Mucosa of rectum (tissue), 2 donors: ENCODE results near the gene MLEC.
A peak's percentile ranks its signal among the peaks of the same experiment; 100 is the strongest.

Experiments
- H3K27ac ChIP-seq, 2 donors: one replicate each; pipeline ENCODE4 v1.7.0; 2013; ENCODE audit warnings: inconsistent platforms in 2 of 2, low read depth in 2 of 2, low read length in 2 of 2
- H3K27me3 ChIP-seq, 2 donors: one replicate each; pipeline ENCODE4 v1.7.0; 2013; ENCODE audit warnings: low read length in 2 of 2; ENCODE audit not compliant: control insufficient read depth in 2 of 2, insufficient read depth in 2 of 2
- H3K36me3 ChIP-seq, 2 donors: one replicate each; pipeline ENCODE4 v1.7.0; 2013; ENCODE audit warnings: low read length in 2 of 2; ENCODE audit not compliant: control insufficient read depth in 2 of 2, insufficient read depth in 2 of 2
- H3K4me1 ChIP-seq, 2 donors: one replicate each; pipeline ENCODE4 v1.7.0; 2013; ENCODE audit warnings: low read length in 2 of 2, mild to moderate bottlenecking in 1 of 2; ENCODE audit not compliant: control insufficient read depth in 2 of 2, insufficient read depth in 2 of 2
- H3K4me3 ChIP-seq, 2 donors: one replicate each; pipeline ENCODE4 v1.7.0; 2013; ENCODE audit warnings: low read length in 2 of 2
- H3K9ac ChIP-seq, 2 donors: one replicate each; pipeline ENCODE4 v1.7.0; 2013; ENCODE audit warnings: low read length in 2 of 2, low read depth in 1 of 2, mild to moderate bottlenecking in 1 of 2
- H3K9me3 ChIP-seq, 2 donors: one replicate each; pipeline ENCODE4 v1.7.0; 2013; ENCODE audit warnings: low read length in 2 of 2; ENCODE audit not compliant: control insufficient read depth in 2 of 2
- donor health status: healthy.
- donor health status: Normal muscosa, but diverticular disease.

The MLEC gene

GRCh38 chr12:120690083-120690450 is 3.1 kb downstream of the MLEC start:
- Histone ChIP-seq H3K27me3 (no peaks in the 10 kb centered on the region), H3K27ac (peak overlapping the region; percentile 76 to 97), H3K36me3 (peaks cover 15 to 20% of the 10 kb centered on the region in 2 donors), H3K4me3 (peak overlapping the region in 1 of 2 donors; percentile 86), H3K9me3 (no peaks in the 10 kb centered on the region), H3K4me1 (peaks cover 49 to 53% of the 10 kb centered on the region in 2 donors), H3K9ac (peak overlapping the region in 1 of 2 donors; percentile 91)

DNA sequence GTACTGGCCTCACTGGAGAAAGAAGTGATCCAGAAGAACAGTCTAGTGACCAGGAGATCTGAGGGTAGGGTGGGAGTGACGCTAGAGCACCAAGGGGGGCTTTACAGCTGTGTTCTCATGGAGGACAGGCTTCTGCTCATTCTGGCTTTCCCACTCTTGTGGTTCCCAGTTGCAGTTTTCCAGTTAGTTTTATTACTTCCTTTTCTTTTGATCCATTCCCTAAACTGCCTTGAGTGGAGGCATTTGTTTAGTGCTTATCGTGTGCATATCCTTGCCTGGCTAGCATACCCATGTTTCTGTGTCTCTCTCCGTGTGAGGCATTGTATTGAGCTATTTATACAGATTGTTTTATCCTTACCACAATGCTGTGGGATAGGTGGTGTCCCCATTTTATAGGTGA is 4.0 kb downstream of the MLEC start:
- H3K4me1 ChIP-seq: peaks cover 49 to 53% of the 10 kb centered on the region in 2 donors
- peaks cover 24 to 29% of the 10 kb centered on the region in 2 donors for H3K36me3 ChIP-seq
- peak overlapping the region; percentile 10 to 57 for H3K9ac ChIP-seq
- H3K4me3 ChIP-seq: peak overlapping the region in 1 of 2 donors; percentile 42
- H3K27ac ChIP-seq: peak overlapping the region; percentile 46 to 67
- H3K9me3 ChIP-seq: no peaks in the 10 kb centered on the region
- no peaks in the 10 kb centered on the region for H3K27me3 ChIP-seq

DNA sequence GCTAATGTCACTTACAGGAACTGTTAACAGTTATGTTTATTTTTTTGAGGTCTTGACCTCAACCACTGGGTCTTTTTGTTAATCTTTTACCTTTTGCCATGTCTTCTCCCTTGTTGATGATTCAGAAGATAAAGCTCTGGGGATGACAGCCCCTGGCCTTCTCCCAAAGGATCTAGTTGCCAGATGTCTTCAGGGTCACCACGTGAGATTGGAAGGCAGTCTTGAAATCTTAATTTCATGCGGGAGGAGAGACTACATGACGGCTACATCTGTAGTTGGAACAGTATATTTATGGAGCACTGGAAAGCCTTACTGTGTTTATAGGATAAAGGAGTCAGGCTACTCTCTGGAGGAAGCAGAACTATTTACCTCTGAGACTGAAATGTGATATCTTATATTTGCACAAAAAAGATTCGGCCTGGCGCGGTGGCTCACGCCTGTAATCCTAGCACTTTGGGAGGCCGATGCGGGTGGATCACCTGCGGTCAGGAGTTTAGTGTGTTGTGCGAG is 5.6 kb downstream of the MLEC start:
- Histone ChIP-seq H3K9ac (no peak overlapping the region), H3K27ac (peak overlapping the region in 1 of 2 donors; percentile 49), H3K4me1 (peaks cover 53 to 63% of the 10 kb centered on the region in 2 donors)

GRCh38 chr12:120693848-120694247 is 6.9 kb downstream of the MLEC start:
- Histone ChIP-seq H3K9ac (no peak overlapping the region), H3K9me3 (no peaks in the 10 kb centered on the region), H3K27ac (no peak overlapping the region), H3K4me3 (no peak overlapping the region), H3K4me1 (peaks cover 44 to 53% of the 10 kb centered on the region in 2 donors), H3K27me3 (no peaks in the 10 kb centered on the region), H3K36me3 (peaks cover 40 to 54% of the 10 kb centered on the region in 2 donors)

More for the DNA sequence above, 5.6 kb downstream of the MLEC start:
- no peaks in the 10 kb centered on the region for H3K9me3 ChIP-seq
- H3K36me3 ChIP-seq: peaks cover 38 to 42% of the 10 kb centered on the region in 2 donors
- H3K27me3 ChIP-seq: no peaks in the 10 kb centered on the region
- no peak overlapping the region for H3K4me3 ChIP-seq

GRCh38 chr12:120696626-120697025 is 9.7 kb downstream of the MLEC start:
- H3K27ac ChIP-seq: peak overlapping the region; percentile 33 to 45
- no peak overlapping the region for H3K4me3 ChIP-seq
- no peak overlapping the region for H3K9ac ChIP-seq
- peaks cover 20 to 28% of the 10 kb centered on the region in 2 donors for H3K4me1 ChIP-seq
- H3K9me3 ChIP-seq: no peaks in the 10 kb centered on the region
- H3K36me3 ChIP-seq: peaks cover 58 to 82% of the 10 kb centered on the region in 2 donors
- H3K27me3 ChIP-seq: no peaks in the 10 kb centered on the region

DNA sequence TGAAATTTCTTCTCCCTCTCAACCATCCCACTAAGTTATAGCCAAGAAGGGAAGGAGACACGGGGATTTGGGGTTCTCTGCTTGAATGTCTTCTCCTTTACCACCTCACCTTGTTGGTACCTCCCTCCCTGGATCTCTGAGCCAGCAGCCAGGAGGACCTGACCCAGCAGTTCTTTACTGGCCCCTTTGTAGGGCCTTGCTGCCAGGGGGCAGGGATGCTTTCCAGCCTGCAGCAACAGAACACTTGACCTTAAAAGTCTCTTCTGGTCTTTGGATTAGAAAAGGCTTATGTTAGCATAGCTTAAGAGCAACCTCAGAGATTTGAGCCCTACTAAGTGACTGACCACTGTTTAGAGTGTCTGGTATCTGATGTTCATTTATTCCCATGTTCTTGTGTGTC is 10.4 kb downstream of the MLEC start:
- no peak overlapping the region for H3K4me3 ChIP-seq
- H3K4me1 ChIP-seq: peaks cover 15 to 24% of the 10 kb centered on the region in 2 donors
- peaks cover 63 to 86% of the 10 kb centered on the region in 2 donors for H3K36me3 ChIP-seq
- no peaks in the 10 kb centered on the region for H3K27me3 ChIP-seq
- H3K9ac ChIP-seq: no peak overlapping the region
- H3K27ac ChIP-seq: peak overlapping the region in 1 of 2 donors; percentile 45
- no peaks in the 10 kb centered on the region for H3K9me3 ChIP-seq

GRCh38 chr12:120698665-120699064 is 11.7 kb downstream of the MLEC start:
- H3K4me1 ChIP-seq: peaks cover 7 to 15% of the 10 kb centered on the region in 2 donors
- no peak overlapping the region for H3K27ac ChIP-seq
- no peaks in the 10 kb centered on the region for H3K27me3 ChIP-seq
- no peaks in the 10 kb centered on the region for H3K9me3 ChIP-seq
- no peak overlapping the region for H3K4me3 ChIP-seq
- H3K36me3 ChIP-seq: peaks cover 68 to 90% of the 10 kb centered on the region in 2 donors
- H3K9ac ChIP-seq: no peak overlapping the region

DNA sequence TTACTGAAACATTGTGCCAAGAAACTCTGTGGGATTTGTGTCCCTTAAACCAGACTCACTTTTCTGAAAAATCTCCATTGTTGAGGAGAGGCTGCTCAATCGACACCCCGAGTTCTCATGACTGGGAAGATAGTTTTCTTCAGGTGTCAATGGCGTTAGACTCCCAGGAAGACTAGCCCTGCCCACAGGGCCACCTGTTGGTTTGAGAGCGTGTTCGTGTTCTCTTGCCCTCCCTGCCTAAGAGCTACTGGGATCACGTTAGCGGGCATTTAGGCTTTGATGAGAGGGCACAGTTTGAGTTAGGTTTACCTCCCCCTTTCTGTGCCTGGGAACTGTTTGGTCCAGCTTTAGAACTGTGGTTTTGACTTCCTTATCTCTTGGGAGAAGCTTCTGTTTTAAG is 12.6 kb downstream of the MLEC start:
- H3K4me1 ChIP-seq: peaks cover 4 to 15% of the 10 kb centered on the region in 2 donors
- no peak overlapping the region for H3K27ac ChIP-seq

DNA sequence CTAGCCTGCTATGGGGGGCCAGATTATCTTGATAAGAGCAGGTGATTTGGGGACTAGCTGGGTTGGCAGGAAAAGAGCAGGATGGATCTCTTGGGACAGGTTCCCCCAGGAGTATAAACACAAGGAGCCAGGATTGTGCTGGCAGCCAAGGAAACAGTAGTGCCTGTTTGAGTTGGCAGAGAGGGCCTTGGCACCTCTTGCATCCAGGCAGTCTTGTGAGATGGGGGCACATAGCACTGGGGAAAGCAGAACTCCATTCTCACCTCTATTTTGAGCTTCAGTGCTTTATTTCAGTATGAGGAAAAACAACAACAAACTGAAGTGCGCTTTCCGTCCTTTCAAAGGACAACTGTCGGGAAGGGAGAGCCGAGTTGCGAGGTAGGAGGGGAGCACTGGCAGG is 13.9 kb downstream of the MLEC start:
- H3K27me3 ChIP-seq: no peaks in the 10 kb centered on the region
- H3K9ac ChIP-seq: no peak overlapping the region
- H3K27ac ChIP-seq: no peak overlapping the region
- H3K9me3 ChIP-seq: no peaks in the 10 kb centered on the region
- peaks cover 53 to 71% of the 10 kb centered on the region in 2 donors for H3K36me3 ChIP-seq
- no peak overlapping the region for H3K4me3 ChIP-seq
- H3K4me1 ChIP-seq: peaks cover 4 to 13% of the 10 kb centered on the region in 2 donors

More for the DNA sequence above, 12.6 kb downstream of the MLEC start:
- Histone ChIP-seq H3K27me3 (no peaks in the 10 kb centered on the region), H3K9ac (no peak overlapping the region), H3K36me3 (peaks cover 62 to 84% of the 10 kb centered on the region in 2 donors), H3K9me3 (no peaks in the 10 kb centered on the region), H3K4me3 (no peak overlapping the region)

- H3K4me3 ChIP-seq: no peak overlapping the region
- H3K4me1 ChIP-seq: no peaks in the 10 kb centered on the region
- H3K27me3 ChIP-seq: no peaks in the 10 kb centered on the region
- peaks cover 38 to 57% of the 10 kb centered on the region in 2 donors for H3K36me3 ChIP-seq
- no peak overlapping the region for H3K27ac ChIP-seq
- no peak overlapping the region for H3K9ac ChIP-seq
- H3K9me3 ChIP-seq: no peaks in the 10 kb centered on the region
Observed at GRCh38 chr12:120702637-120703036, 15.7 kb downstream of the MLEC start.
